Measurements from ENCODE around the gene CALHM1.
A peak's percentile ranks its signal among the peaks of the same experiment; 100 is the strongest.

Gene CALHM1

GRCh38 chr10:103463499-103463898 is 4.8 kb upstream of the CALHM1 start:
- TF ChIP-seq, protein P1, sequence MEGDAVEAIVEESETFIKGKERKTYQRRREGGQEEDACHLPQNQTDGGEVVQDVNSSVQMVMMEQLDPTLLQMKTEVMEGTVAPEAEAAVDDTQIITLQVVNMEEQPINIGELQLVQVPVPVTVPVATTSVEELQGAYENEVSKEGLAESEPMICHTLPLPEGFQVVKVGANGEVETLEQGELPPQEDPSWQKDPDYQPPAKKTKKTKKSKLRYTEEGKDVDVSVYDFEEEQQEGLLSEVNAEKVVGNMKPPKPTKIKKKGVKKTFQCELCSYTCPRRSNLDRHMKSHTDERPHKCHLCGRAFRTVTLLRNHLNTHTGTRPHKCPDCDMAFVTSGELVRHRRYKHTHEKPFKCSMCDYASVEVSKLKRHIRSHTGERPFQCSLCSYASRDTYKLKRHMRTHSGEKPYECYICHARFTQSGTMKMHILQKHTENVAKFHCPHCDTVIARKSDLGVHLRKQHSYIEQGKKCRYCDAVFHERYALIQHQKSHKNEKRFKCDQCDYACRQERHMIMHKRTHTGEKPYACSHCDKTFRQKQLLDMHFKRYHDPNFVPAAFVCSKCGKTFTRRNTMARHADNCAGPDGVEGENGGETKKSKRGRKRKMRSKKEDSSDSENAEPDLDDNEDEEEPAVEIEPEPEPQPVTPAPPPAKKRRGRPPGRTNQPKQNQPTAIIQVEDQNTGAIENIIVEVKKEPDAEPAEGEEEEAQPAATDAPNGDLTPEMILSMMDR (IDR thresholded peaks at IDR 0.05; ENCODE audit: low read length): no peak
- TF ChIP-seq EZH2 (optimal IDR thresholded peaks at IDR 0.05; ENCODE audit: low read depth, low read length) (no peak), EZH2phosphoT487 (IDR thresholded peaks at IDR 0.05; ENCODE audit: low read length) (no peak)
- no peak overlapping the region for H2AFZ ChIP-seq (ENCODE audit: low read length)

GRCh38 chr10:103459615-103460014 is 915 bp upstream of the CALHM1 start:
- no peak for DNase-seq
- Histone ChIP-seq H3K36me3 (replicated peaks; ENCODE audit: insufficient read depth, low read length) (no peaks in the 10 kb centered on the region), H3F3A (ENCODE audit: insufficient read depth, low read length) (no peaks in the 10 kb centered on the region), H3K4me1 (ENCODE audit: low read length) (peaks cover 18% of the 10 kb centered on the region), H3K4me3 (ENCODE audit: low read length) (no peak overlapping the region), H3K79me2 (ENCODE audit: low read length) (peaks cover 7% of the 10 kb centered on the region; the same call in 1 of the 2 replicates), H2AFZ (ENCODE audit: low read length) (no peak overlapping the region; the same call in 1 of the 2 replicates), H3K9me3 (replicated peaks; ENCODE audit: insufficient read depth, low read length) (no peaks in the 10 kb centered on the region), H3K4me2 (ENCODE audit: low read depth, low read length) (peak overlapping the region; percentile 59; the same call in 1 of the 2 replicates), H3K27ac (ENCODE audit: low read length) (no peak overlapping the region), H3K9me2 (replicated peaks; ENCODE audit: insufficient read depth, low read length) (no peaks in the 10 kb centered on the region), H4K20me1 (ENCODE audit: insufficient read depth, low read length) (no peaks in the 10 kb centered on the region), H3K9ac (ENCODE audit: low read length) (no peak overlapping the region), H3K27me3 (replicated peaks; ENCODE audit: insufficient read depth, low read length) (no peaks in the 10 kb centered on the region)
- no peak for TF ChIP-seq EZH2 (optimal IDR thresholded peaks at IDR 0.05; ENCODE audit: low read depth, low read length)

More at GRCh38 chr10:103463499-103463898, 4.8 kb upstream of the CALHM1 start:
- Histone ChIP-seq H4K20me1 (ENCODE audit: insufficient read depth, low read length) (no peaks in the 10 kb centered on the region), H3F3A (ENCODE audit: insufficient read depth, low read length) (no peaks in the 10 kb centered on the region), H3K9me3 (replicated peaks; ENCODE audit: insufficient read depth, low read length) (no peaks in the 10 kb centered on the region), H3K27me3 (replicated peaks; ENCODE audit: insufficient read depth, low read length) (no peaks in the 10 kb centered on the region), H3K4me1 (ENCODE audit: low read length) (peaks cover 10% of the 10 kb centered on the region), H3K27ac (ENCODE audit: low read length) (no peak overlapping the region), H3K9ac (ENCODE audit: low read length) (no peak overlapping the region), H3K4me3 (ENCODE audit: low read length) (no peak overlapping the region), H3K4me2 (ENCODE audit: low read depth, low read length) (no peak overlapping the region), H3K79me2 (ENCODE audit: low read length) (no peaks in the 10 kb centered on the region), H3K36me3 (replicated peaks; ENCODE audit: insufficient read depth, low read length) (no peaks in the 10 kb centered on the region), H3K9me2 (replicated peaks; ENCODE audit: insufficient read depth, low read length) (no peaks in the 10 kb centered on the region)
- no peak for DNase-seq

DNA sequence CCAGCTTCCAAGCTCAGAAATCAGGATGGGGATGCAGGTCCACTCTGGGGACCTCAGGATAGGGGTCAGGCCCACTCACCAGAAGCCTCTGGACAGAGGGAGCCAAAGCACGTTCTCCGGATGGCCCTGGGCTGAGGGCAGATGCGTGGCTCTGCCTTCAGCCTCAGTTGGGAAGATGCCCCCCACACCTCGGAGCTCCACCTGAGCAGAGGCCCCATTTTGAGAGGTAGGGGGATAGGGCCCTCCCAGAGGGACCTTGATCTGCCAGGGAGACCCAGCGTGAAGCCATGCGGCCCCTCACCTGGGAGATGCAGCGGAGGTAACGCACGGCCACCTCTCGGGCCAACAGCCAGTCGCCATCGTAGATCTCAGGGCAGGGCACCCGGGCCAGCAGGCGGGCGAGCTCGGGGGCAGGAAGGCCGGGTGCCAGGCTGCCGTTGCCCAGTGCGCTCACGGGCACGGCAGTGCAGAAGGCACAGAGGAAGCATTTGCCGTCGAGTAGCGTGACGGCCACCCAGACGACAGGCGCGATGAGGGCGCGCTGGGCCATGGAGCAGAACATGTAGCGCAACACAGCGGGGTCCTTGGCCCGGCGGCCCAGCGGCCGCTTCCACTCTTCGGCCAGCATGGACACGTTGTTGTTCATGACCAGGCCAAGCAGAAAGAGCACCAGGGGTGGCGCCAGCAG is 660 bp downstream of the CALHM1 start:
- DNase-seq: no peak
- peaks cover 18% of the 10 kb centered on the region for H3K4me1 ChIP-seq (ENCODE audit: low read length)
- no peaks in the 10 kb centered on the region for H3F3A ChIP-seq (ENCODE audit: insufficient read depth, low read length)
- 0 out of 2 replicates have a peak overlapping the region, but pooled peaks have one; percentile 28 for H3K4me3 ChIP-seq (ENCODE audit: low read length)
- no peaks in the 10 kb centered on the region for H3K36me3 ChIP-seq (replicated peaks; ENCODE audit: insufficient read depth, low read length)
- no peaks in the 10 kb centered on the region for H3K9me3 ChIP-seq (replicated peaks; ENCODE audit: insufficient read depth, low read length)
- H3K79me2 ChIP-seq (ENCODE audit: low read length): peaks cover 7% of the 10 kb centered on the region; the same call in 1 of the 2 replicates
- TF ChIP-seq EZH2phosphoT487 (IDR thresholded peaks at IDR 0.05; ENCODE audit: low read length): no peak
- TF ChIP-seq EZH2 (optimal IDR thresholded peaks at IDR 0.05; ENCODE audit: low read depth, low read length): no peak
- TF ChIP-seq, protein P1 (IDR thresholded peaks at IDR 0.05; ENCODE audit: low read length): no peak
- no peaks in the 10 kb centered on the region for H4K20me1 ChIP-seq (ENCODE audit: insufficient read depth, low read length)
- 0 out of 2 replicates have a peak overlapping the region, but pooled peaks have one; percentile 28 for H3K9ac ChIP-seq (ENCODE audit: low read length)
- H3K27ac ChIP-seq (ENCODE audit: low read length): no peak overlapping the region
- peak overlapping the region; percentile 85 for H2AFZ ChIP-seq (ENCODE audit: low read length)
- H3K4me2 ChIP-seq (ENCODE audit: low read depth, low read length): peak overlapping the region; percentile 62; the same call in 1 of the 2 replicates
- no peaks in the 10 kb centered on the region for H3K27me3 ChIP-seq (replicated peaks; ENCODE audit: insufficient read depth, low read length)
- no peaks in the 10 kb centered on the region for H3K9me2 ChIP-seq (replicated peaks; ENCODE audit: insufficient read depth, low read length)
